Measurements from ENCODE around the gene ALKBH4. TPM values are rescaled to one million over a fixed set of nuclear protein-coding genes. Genes with fewer than 3 reads are reported as not detected.
"Not testable (repeated sequence)": the region's sequence is repeated elsewhere in the genome, so short reads cannot be mapped to it uniquely, and the experiment has no call there.

The ALKBH4 gene
- total RNA-seq, 1 experiment from 2014 or later: 3.7 TPM

- not testable (repeated sequence) for H3K27ac ChIP-seq (ENCODE audit: low read length); H3K4me3 ChIP-seq (ENCODE audit: low read length); H3K4me1 ChIP-seq (ENCODE audit: low read length); H4K20me1 ChIP-seq (ENCODE audit: insufficient read depth, low read depth, low read length); DNase-seq; H3K9me3 ChIP-seq (ENCODE audit: low read length); H3K9ac ChIP-seq (ENCODE audit: low read length); H3K79me2 ChIP-seq (ENCODE audit: low read length); H3K4me2 ChIP-seq (ENCODE audit: low read depth, low read length, poor library complexity, severe bottlenecking); H2AFZ ChIP-seq (ENCODE audit: low read length); H3K27me3 ChIP-seq (ENCODE audit: low read length); H3K36me3 ChIP-seq (ENCODE audit: insufficient read depth, low read length); H3K9me2 ChIP-seq (replicated peaks; ENCODE audit: insufficient read depth, low read length)
Measured at GRCh38 chr7:102498321-102498720, 33.7 kb upstream of the ALKBH4 start.

DNA sequence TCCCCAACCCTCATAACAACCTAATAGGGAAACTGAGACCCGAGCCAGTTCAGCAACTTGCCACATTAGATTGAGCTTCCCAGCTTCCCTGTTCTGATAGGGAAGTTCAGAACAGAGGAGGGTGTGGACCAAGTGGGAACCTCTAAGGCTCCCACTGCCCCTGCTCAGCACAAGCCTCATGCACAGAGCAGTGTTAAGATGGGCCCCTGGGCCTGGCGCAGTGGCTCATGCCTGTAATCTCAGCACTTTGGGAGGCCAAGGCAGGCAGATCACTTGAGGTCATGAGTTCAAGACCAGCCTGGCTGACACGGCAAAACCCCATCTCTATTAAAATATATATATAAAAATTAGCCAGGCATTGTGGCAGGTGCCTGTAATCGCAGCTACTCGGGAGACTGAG is 32.6 kb upstream of the ALKBH4 start:
- H4K20me1 ChIP-seq (ENCODE audit: insufficient read depth, low read depth, low read length); DNase-seq; H3K79me2 ChIP-seq (ENCODE audit: low read length); H3K9ac ChIP-seq (ENCODE audit: low read length); H3K9me3 ChIP-seq (ENCODE audit: low read length); H3K4me1 ChIP-seq (ENCODE audit: low read length); H3K4me2 ChIP-seq (ENCODE audit: low read depth, low read length, poor library complexity, severe bottlenecking); H3K36me3 ChIP-seq (ENCODE audit: insufficient read depth, low read length); H3K4me3 ChIP-seq (ENCODE audit: low read length); H2AFZ ChIP-seq (ENCODE audit: low read length); H3K9me2 ChIP-seq (replicated peaks; ENCODE audit: insufficient read depth, low read length); H3K27me3 ChIP-seq (ENCODE audit: low read length); H3K27ac ChIP-seq (ENCODE audit: low read length): not testable (repeated sequence)

GRCh38 chr7:102496861-102497260 is 32.2 kb upstream of the ALKBH4 start:
- H3K27me3 ChIP-seq (ENCODE audit: low read length); H3K9me3 ChIP-seq (ENCODE audit: low read length); H3K9me2 ChIP-seq (replicated peaks; ENCODE audit: insufficient read depth, low read length); H3K36me3 ChIP-seq (ENCODE audit: insufficient read depth, low read length); H3K9ac ChIP-seq (ENCODE audit: low read length); H3K4me1 ChIP-seq (ENCODE audit: low read length); H3K4me3 ChIP-seq (ENCODE audit: low read length); H3K27ac ChIP-seq (ENCODE audit: low read length); H2AFZ ChIP-seq (ENCODE audit: low read length); H3K4me2 ChIP-seq (ENCODE audit: low read depth, low read length, poor library complexity, severe bottlenecking); H4K20me1 ChIP-seq (ENCODE audit: insufficient read depth, low read depth, low read length); H3K79me2 ChIP-seq (ENCODE audit: low read length): not testable (repeated sequence)
- DNase-seq: peak; percentile 20

DNA sequence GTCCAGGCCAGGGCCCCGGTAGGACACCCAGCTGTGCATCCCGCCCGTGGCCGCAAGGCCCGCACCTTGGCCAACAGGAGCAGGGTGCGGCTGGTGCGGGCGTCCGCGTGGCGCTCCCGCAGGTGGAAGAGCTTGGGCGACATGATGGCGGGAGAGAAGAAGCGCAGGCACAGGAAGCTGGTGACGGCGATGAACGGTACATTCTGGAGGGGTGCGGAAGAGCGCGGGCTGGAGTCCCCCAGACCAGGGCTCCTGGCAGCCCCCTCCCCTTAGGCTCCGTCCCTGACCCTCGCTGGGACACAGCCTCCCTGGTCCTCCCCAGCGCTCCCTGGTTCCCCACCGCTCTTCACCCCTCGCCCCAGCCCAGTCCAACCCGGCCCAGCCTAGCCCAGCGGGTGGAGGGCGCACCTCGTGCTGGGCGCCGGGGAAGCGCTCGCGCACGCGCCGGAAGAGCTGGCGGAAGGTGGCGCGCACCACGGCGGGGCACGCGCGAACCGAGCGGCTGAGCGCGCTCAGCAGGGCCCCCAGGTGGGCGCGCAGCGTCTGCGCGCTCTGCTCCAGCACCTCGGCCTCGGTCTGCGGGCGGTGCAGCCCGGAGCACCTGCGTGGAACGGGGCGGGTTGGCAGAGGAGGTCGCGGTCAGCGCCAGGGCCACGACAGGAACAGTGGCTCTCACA is 29.9 kb upstream of the ALKBH4 start:
- H3K9me2 ChIP-seq (replicated peaks; ENCODE audit: insufficient read depth, low read length); DNase-seq; H3K4me1 ChIP-seq (ENCODE audit: low read length); H3K4me3 ChIP-seq (ENCODE audit: low read length); H3K27me3 ChIP-seq (ENCODE audit: low read length); H3K27ac ChIP-seq (ENCODE audit: low read length); H3K9ac ChIP-seq (ENCODE audit: low read length); H3K4me2 ChIP-seq (ENCODE audit: low read depth, low read length, poor library complexity, severe bottlenecking); H3K36me3 ChIP-seq (ENCODE audit: insufficient read depth, low read length); H2AFZ ChIP-seq (ENCODE audit: low read length); H3K9me3 ChIP-seq (ENCODE audit: low read length); H3K79me2 ChIP-seq (ENCODE audit: low read length); H4K20me1 ChIP-seq (ENCODE audit: insufficient read depth, low read depth, low read length): not testable (repeated sequence)

DNA sequence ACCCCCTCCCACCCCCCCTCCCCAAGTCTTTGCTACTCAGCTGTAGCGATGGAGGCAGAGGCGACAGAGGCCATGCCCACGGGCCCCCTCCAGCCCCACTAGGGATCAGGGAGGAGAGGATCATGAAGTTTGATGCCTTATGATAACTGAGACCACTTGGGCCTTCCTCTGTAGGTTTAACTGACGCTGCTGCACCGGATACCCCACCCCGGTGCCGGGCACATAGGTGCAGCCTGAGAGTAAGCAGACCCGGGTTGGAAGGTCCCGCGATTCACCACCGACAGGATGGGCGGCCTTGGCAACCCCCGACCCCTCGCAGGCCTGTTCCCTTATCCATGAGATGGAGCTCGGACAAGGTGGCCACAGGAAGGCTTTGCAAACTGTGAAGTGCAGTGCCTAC is 29.4 kb upstream of the ALKBH4 start:
- H3K4me1 ChIP-seq (ENCODE audit: low read length); H3K4me2 ChIP-seq (ENCODE audit: low read depth, low read length, poor library complexity, severe bottlenecking); H3K79me2 ChIP-seq (ENCODE audit: low read length); H3K4me3 ChIP-seq (ENCODE audit: low read length); H3K9ac ChIP-seq (ENCODE audit: low read length); H2AFZ ChIP-seq (ENCODE audit: low read length); H4K20me1 ChIP-seq (ENCODE audit: insufficient read depth, low read depth, low read length); H3K9me3 ChIP-seq (ENCODE audit: low read length); H3K9me2 ChIP-seq (replicated peaks; ENCODE audit: insufficient read depth, low read length); DNase-seq; H3K27me3 ChIP-seq (ENCODE audit: low read length); H3K36me3 ChIP-seq (ENCODE audit: insufficient read depth, low read length); H3K27ac ChIP-seq (ENCODE audit: low read length): not testable (repeated sequence)

DNA sequence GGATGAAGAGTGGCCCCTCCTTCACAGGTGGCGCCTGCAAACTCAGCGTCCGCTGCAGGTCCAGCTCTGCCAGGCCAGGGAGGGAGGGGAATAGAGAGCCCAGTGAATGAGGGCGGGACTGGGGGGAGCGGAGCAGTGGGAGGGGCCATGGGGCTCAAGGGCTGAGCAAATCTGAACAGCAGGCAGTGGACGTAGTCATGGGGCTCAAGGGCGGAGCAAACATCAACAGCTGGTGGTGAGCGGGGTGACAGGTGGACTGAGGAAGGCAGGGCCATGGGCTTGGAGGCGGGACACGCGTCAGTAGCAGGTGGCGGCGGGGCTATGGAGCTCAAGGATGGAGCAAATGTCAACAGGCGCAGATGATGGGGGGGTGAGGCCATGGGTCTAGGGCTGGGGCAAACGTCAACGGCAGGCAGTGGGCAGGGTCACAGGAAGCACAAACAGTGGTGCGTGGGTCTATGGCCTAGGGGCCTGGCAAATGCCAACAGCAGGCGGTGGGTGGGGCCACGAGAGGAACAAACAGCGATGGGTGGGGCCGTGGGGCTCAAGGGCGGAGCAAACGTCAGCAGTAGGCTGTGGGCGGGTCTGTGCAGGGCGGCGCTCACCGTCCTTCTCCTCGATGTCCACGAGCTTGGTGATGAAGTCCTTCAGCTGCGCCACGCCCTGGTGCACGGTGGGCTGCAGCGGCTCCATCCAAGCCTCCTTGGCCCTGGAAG is 28.7 kb upstream of the ALKBH4 start:
- not testable (repeated sequence) for H3K9me3 ChIP-seq (ENCODE audit: low read length); H3K27ac ChIP-seq (ENCODE audit: low read length); H3K36me3 ChIP-seq (ENCODE audit: insufficient read depth, low read length); H3K4me2 ChIP-seq (ENCODE audit: low read depth, low read length, poor library complexity, severe bottlenecking); H3K79me2 ChIP-seq (ENCODE audit: low read length); DNase-seq; H2AFZ ChIP-seq (ENCODE audit: low read length); H3K9me2 ChIP-seq (replicated peaks; ENCODE audit: insufficient read depth, low read length); H3K27me3 ChIP-seq (ENCODE audit: low read length); H3K4me3 ChIP-seq (ENCODE audit: low read length); H3K4me1 ChIP-seq (ENCODE audit: low read length); H3K9ac ChIP-seq (ENCODE audit: low read length); H4K20me1 ChIP-seq (ENCODE audit: insufficient read depth, low read depth, low read length)

DNA sequence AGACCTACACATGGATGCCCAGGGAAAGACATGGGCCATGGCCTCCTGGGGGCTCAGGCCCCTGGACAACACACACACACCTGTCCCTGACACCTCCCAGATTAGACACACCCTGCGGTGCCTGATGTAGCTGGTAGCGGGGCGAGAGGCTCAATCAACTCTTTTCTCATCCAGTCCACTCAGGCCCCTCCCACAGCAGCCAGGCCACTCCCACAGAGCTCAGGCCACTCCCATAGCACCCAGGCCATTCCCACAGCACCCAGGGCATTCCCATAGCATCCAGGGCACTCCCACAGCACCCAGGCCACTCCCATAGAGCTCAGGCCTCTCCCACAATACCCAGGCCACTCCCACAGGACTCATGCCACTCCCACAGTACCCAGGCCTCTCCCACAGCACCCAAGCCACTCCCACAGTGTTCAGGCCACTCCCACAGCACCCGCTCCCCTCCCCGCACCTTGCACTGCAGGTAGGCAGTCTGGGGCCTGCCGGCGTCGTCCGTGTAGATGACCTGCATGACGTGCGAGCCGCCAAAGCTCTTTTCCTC is 25.9 kb upstream of the ALKBH4 start:
- H2AFZ ChIP-seq (ENCODE audit: low read length); H3K4me3 ChIP-seq (ENCODE audit: low read length); DNase-seq; H3K79me2 ChIP-seq (ENCODE audit: low read length); H3K27ac ChIP-seq (ENCODE audit: low read length); H3K9ac ChIP-seq (ENCODE audit: low read length); H4K20me1 ChIP-seq (ENCODE audit: insufficient read depth, low read depth, low read length); H3K4me1 ChIP-seq (ENCODE audit: low read length); H3K9me3 ChIP-seq (ENCODE audit: low read length); H3K36me3 ChIP-seq (ENCODE audit: insufficient read depth, low read length); H3K27me3 ChIP-seq (ENCODE audit: low read length); H3K9me2 ChIP-seq (replicated peaks; ENCODE audit: insufficient read depth, low read length); H3K4me2 ChIP-seq (ENCODE audit: low read depth, low read length, poor library complexity, severe bottlenecking): not testable (repeated sequence)

DNA sequence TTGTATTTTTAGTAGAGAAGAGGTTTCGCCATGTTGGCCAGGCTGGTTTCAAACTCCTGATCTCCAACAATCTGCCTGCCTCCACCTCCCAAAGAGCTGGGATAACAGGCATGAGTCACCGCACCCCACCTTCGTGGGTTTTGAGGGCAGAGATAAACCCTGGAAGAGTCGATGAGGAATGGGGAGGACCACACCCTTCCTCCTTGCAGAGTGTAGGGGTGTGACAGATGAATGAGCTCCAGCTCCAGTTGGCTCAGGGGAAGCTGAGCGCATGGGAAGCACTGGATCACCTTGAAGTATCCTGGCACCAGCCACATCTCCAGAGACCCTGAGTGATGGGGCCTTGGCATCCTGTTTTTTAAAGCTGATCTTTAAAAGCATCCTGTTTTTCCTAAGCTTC is 19.7 kb upstream of the ALKBH4 start:
- not testable (repeated sequence) for H3K27me3 ChIP-seq (ENCODE audit: low read length); DNase-seq

More for the DNA sequence above, 19.7 kb upstream of the ALKBH4 start:
- not testable (repeated sequence) for H2AFZ ChIP-seq (ENCODE audit: low read length); H3K4me1 ChIP-seq (ENCODE audit: low read length); H3K4me2 ChIP-seq (ENCODE audit: low read depth, low read length, poor library complexity, severe bottlenecking); H3K9me2 ChIP-seq (replicated peaks; ENCODE audit: insufficient read depth, low read length); H3K4me3 ChIP-seq (ENCODE audit: low read length); H3K79me2 ChIP-seq (ENCODE audit: low read length); H3K27ac ChIP-seq (ENCODE audit: low read length); H3K9me3 ChIP-seq (ENCODE audit: low read length); H3K36me3 ChIP-seq (ENCODE audit: insufficient read depth, low read length); H4K20me1 ChIP-seq (ENCODE audit: insufficient read depth, low read depth, low read length); H3K9ac ChIP-seq (ENCODE audit: low read length)

Measured in Karpas-422 (cell line).